H9 (cell line): ENCODE data around the gene PLXNB1. TPM values are rescaled to one million over a fixed set of nuclear protein-coding genes. Genes with fewer than 3 reads are reported as not detected.

Source experiments
- DNase-seq: peaks from one replicate; pipeline ENCODE4 v3.0.0-alpha.2; 2017
- H2AFZ ChIP-seq: one replicate; pipeline ENCODE4 v1.6.1; 2013; ENCODE audit warnings: mild to moderate bottlenecking, low read length, control low read depth, moderate library complexity
- H2AK5ac ChIP-seq: 2 replicates; pipeline ENCODE4 v1.6.1; 2013; ENCODE audit warnings: low read length, control low read depth, mixed read lengths; ENCODE audit not compliant: insufficient read length
- H2BK120ac ChIP-seq: one replicate; pipeline ENCODE4 v1.6.1; 2013; ENCODE audit warnings: low read depth, mild to moderate bottlenecking, low read length, control low read depth, inconsistent platforms; ENCODE audit not compliant: poor library complexity, severe bottlenecking
- H2BK12ac ChIP-seq: 2 replicates; pipeline ENCODE4 v1.6.1; 2013; ENCODE audit warnings: low read length, control low read depth, mixed read lengths, low read depth; ENCODE audit not compliant: insufficient read length
- H2BK15ac ChIP-seq: 2 replicates; pipeline ENCODE4 v1.6.1; 2013; ENCODE audit warnings: low read depth, low read length, control low read depth
- H2BK20ac ChIP-seq: one replicate; pipeline ENCODE4 v1.6.1; 2013; ENCODE audit warnings: low read depth, mild to moderate bottlenecking, low read length, control low read depth, inconsistent platforms; ENCODE audit not compliant: poor library complexity, severe bottlenecking
- H2BK5ac ChIP-seq: 2 replicates; pipeline ENCODE4 v1.6.1; 2013; ENCODE audit warnings: low read length, control low read depth, mixed read lengths; ENCODE audit not compliant: insufficient read length
- H3K14ac ChIP-seq: 2 replicates; pipeline ENCODE4 v1.6.1; 2013; ENCODE audit warnings: low read length, control low read depth; ENCODE audit not compliant: insufficient read depth
- H3K18ac ChIP-seq: 2 replicates; pipeline ENCODE4 v1.6.1; 2013; ENCODE audit warnings: low read depth, mild to moderate bottlenecking, mixed read lengths, low read length, control low read depth; ENCODE audit not compliant: insufficient read length
- H3K23ac ChIP-seq: 2 replicates; pipeline ENCODE4 v1.6.1; 2013; ENCODE audit warnings: low read length, control low read depth, mixed read lengths, low read depth; ENCODE audit not compliant: insufficient read length
- H3K23me2 ChIP-seq: 2 replicates; pipeline ENCODE4 v1.6.1; 2013; ENCODE audit warnings: low read depth, mild to moderate bottlenecking, mixed read lengths, low read length, control low read depth; ENCODE audit not compliant: insufficient read length, poor library complexity, severe bottlenecking
- H3K27ac ChIP-seq: 2 replicates; pipeline ENCODE4 v1.5.1; 2013; ENCODE audit warnings: low read length, control low read depth, mixed read lengths, low read depth; ENCODE audit not compliant: insufficient read length
- H3K27me3 ChIP-seq: 2 replicates; pipeline ENCODE4 v1.6.1; 2013; ENCODE audit warnings: low read length, control low read depth, inconsistent platforms; ENCODE audit not compliant: insufficient read depth
- H3K4ac ChIP-seq: 2 replicates; pipeline ENCODE4 v1.6.1; 2013; ENCODE audit warnings: low read depth, mild to moderate bottlenecking, control low read depth, inconsistent platforms, low read length, moderate library complexity
- H3K4me1 ChIP-seq: 2 replicates; pipeline ENCODE4 v1.6.1; 2013; ENCODE audit warnings: low read length, control low read depth, inconsistent platforms; ENCODE audit not compliant: insufficient read depth
- H3K4me2 ChIP-seq: 2 replicates; pipeline ENCODE4 v1.6.1; 2013; ENCODE audit warnings: low read length, control low read depth, mixed read lengths; ENCODE audit not compliant: insufficient read length, insufficient read depth
- H3K56ac ChIP-seq: 2 replicates; pipeline ENCODE4 v1.6.1; 2013; ENCODE audit warnings: low read depth, mild to moderate bottlenecking, mixed read lengths, low read length, control low read depth; ENCODE audit not compliant: insufficient read length
- H3K79me1 ChIP-seq: 2 replicates; pipeline ENCODE4 v1.6.1; 2013; ENCODE audit warnings: low read depth, mild to moderate bottlenecking, moderate library complexity, low read length, control low read depth, inconsistent platforms; ENCODE audit not compliant: insufficient read depth, poor library complexity, severe bottlenecking
- H3K79me2 ChIP-seq: 2 replicates; pipeline ENCODE4 v1.6.1; 2013; ENCODE audit warnings: low read length, control low read depth, inconsistent platforms; ENCODE audit not compliant: insufficient read depth
- H3K9ac ChIP-seq: 2 replicates; pipeline ENCODE4 v1.6.1; 2013; ENCODE audit warnings: low read length, control low read depth, mixed read lengths; ENCODE audit not compliant: insufficient read length; ENCODE audit errors: extremely low read depth
- H3K9me3 ChIP-seq: one replicate; pipeline ENCODE4 v1.6.1; 2013; ENCODE audit warnings: low read depth, low read length, inconsistent platforms; ENCODE audit not compliant: control insufficient read depth
- H3T11ph ChIP-seq: one replicate; pipeline ENCODE4 v1.6.1; 2013; ENCODE audit warnings: mild to moderate bottlenecking, low read length, control low read depth, inconsistent platforms
- H4K20me1 ChIP-seq: one replicate; pipeline ENCODE4 v1.6.1; 2013; ENCODE audit not compliant: control insufficient read depth, insufficient read length, insufficient read depth
- H4K5ac ChIP-seq: 2 replicates; pipeline ENCODE4 v1.6.1; 2013; ENCODE audit warnings: low read depth, mild to moderate bottlenecking, mixed read lengths, low read length, control low read depth; ENCODE audit not compliant: insufficient read length
- H4K8ac ChIP-seq: replicated peaks from 2 replicates; pipeline ENCODE4 v1.6.1; 2013; ENCODE audit warnings: low read length, control low read depth, mixed read lengths, low read depth; ENCODE audit not compliant: insufficient read length
- H4K91ac ChIP-seq: 2 replicates; pipeline ENCODE4 v1.6.1; 2013; ENCODE audit warnings: low read depth, mild to moderate bottlenecking, moderate library complexity, mixed read lengths, low read length, control low read depth; ENCODE audit not compliant: insufficient read length
- H3K27ac Mint-ChIP-seq, 3 experiments: 2 replicates in 2 of 3; 3 replicates in 1 of 3; pipeline ENCODE4 v1.8.0; 2020 to 2021; ENCODE audit warnings: mixed read lengths in 3 of 3, mild to moderate bottlenecking in 1 of 3, moderate library complexity in 1 of 3
- H3K27me3 Mint-ChIP-seq: 2 replicates; pipeline ENCODE4 v1.8.0; 2021; ENCODE audit warnings: low read depth, mild to moderate bottlenecking, moderate library complexity, mixed read lengths
- H3K36me3 Mint-ChIP-seq, 3 experiments: 2 replicates in 2 of 3; 3 replicates in 1 of 3; pipeline ENCODE4 v1.8.0; 2020 to 2021; ENCODE audit warnings: low read depth in 3 of 3, mixed read lengths in 3 of 3; ENCODE audit not compliant: insufficient read depth in 1 of 3
- H3K4me1 Mint-ChIP-seq, 2 experiments: 2 replicates each; pipeline ENCODE4 v1.8.0; 2020; ENCODE audit warnings: mixed read lengths in 2 of 2
- H3K4me3 Mint-ChIP-seq, 2 experiments: 2 replicates in 1 of 2; 3 replicates in 1 of 2; pipeline ENCODE4 v1.8.0; 2020 to 2021; ENCODE audit warnings: mild to moderate bottlenecking in 2 of 2, mixed read lengths in 2 of 2, moderate library complexity in 1 of 2
- H3K9me3 Mint-ChIP-seq, 2 experiments: 2 replicates in 1 of 2; 3 replicates in 1 of 2; pipeline ENCODE4 v1.8.0; 2020; ENCODE audit warnings: mild to moderate bottlenecking in 2 of 2, mixed read lengths in 2 of 2, moderate library complexity in 1 of 2
- CTCF ChIP-seq: fragments of 200-600 bp; sonication (generic); conservative IDR thresholded peaks from 3 replicates; pipeline ENCODE4 v1.8.0; 2021; ENCODE audit warnings: antibody characterized with exemption, mild to moderate bottlenecking
- WGBS: extraction: QIAGEN DNeasy Blood & Tissue Kit; methylation state at CpG from one replicate; pipeline ENCODE4 v1.1.7; 2013; ENCODE audit warnings: missing lambda C conversion rate, low lambda C conversion rate, mixed read lengths; ENCODE audit not compliant: insufficient read length; ENCODE audit errors: extremely low coverage; 5-methylcytosine and 5-hydroxymethylcytosine counted together
- total RNA-seq: library from RNA; stranded (reverse); gene quantifications from 2 replicates; pipeline ENCODE4 v1.2.1, GENCODE V29; 2021

PLXNB1 gene
- total RNA-seq, 1 experiment from 2014 or later: 184 TPM

- no peak overlapping the region for H3K27ac ChIP-seq
- DNase-seq: no peak
- no peak overlapping the region for H4K8ac ChIP-seq
- no peak overlapping the region for H2AK5ac ChIP-seq
- no peaks in the 10 kb centered on the region for H4K20me1 ChIP-seq
- no peak overlapping the region for H2BK5ac ChIP-seq
- H2AFZ ChIP-seq: no peak overlapping the region
- H3K27ac Mint-ChIP-seq: peak overlapping the region in 2 of 3 experiments; percentile 49 to 52; a peak in 3 of 7 replicates
- H3K23ac ChIP-seq: no peak overlapping the region
- no peaks in the 10 kb centered on the region for H3K79me1 ChIP-seq
- no peak overlapping the region for H3K4ac ChIP-seq
- H2BK20ac ChIP-seq: no peak overlapping the region
- H3T11ph ChIP-seq: no peak overlapping the region
- H3K18ac ChIP-seq: no peak overlapping the region
- H3K79me2 ChIP-seq: no peaks in the 10 kb centered on the region
- H4K91ac ChIP-seq: no peak overlapping the region
- no peaks in the 10 kb centered on the region; the same call in 1 of the 2 replicates for H3K27me3 Mint-ChIP-seq
- no peaks in the 10 kb centered on the region for H3K4me1 ChIP-seq
- H3K4me2 ChIP-seq: no peak overlapping the region
- H3K56ac ChIP-seq: no peak overlapping the region
- no CpG with 5 or more reads among the region's 18 CpGs for WGBS
- H2BK15ac ChIP-seq: no peak overlapping the region
- no peak overlapping the region for H3K9ac ChIP-seq
- H3K23me2 ChIP-seq: no peaks in the 10 kb centered on the region
- H3K9me3 ChIP-seq: no peaks in the 10 kb centered on the region
- TF ChIP-seq CTCF: no peak
- H3K36me3 Mint-ChIP-seq: peaks cover 55 to 93% (median 81%) of the 10 kb centered on the region in 3 experiments
- no peaks in the 10 kb centered on the region for H3K27me3 ChIP-seq
- H2BK12ac ChIP-seq: no peak overlapping the region
- no peaks in the 10 kb centered on the region for H3K9me3 Mint-ChIP-seq
- no peak overlapping the region for H3K14ac ChIP-seq
- no peak overlapping the region for H2BK120ac ChIP-seq
- H3K4me1 Mint-ChIP-seq: no peaks in the 10 kb centered on the region
- H3K4me3 Mint-ChIP-seq: no peak overlapping the region
- no peak overlapping the region for H4K5ac ChIP-seq
These were observed 23.1 kb downstream of the PLXNB1 start for GRCh38 chr3:48406443-48407431.
